Stimulated activated naive CD4-positive, alpha-beta T cell treated with Interleukin-2 at 50 U/mL for 16 hours (primary cell): ENCODE data around the gene LRRTM4.
"Not testable (repeated sequence)": the region's sequence is repeated elsewhere in the genome, so short reads cannot be mapped to it uniquely, and the experiment has no call there.

Experiments used
- DNase-seq: peaks from one replicate; lab custom pipeline; 2025; lab: John Stamatoyannopoulos, UW

LRRTM4 gene

GRCh38 chr2:77085561-77085960 is 436.6 kb downstream of the LRRTM4 start:
- no peak for DNase-seq

- no peak for DNase-seq
These were observed 440.6 kb downstream of the LRRTM4 start for GRCh38 chr2:77081597-77081996.

- DNase-seq, result no peak
These were observed 457.9 kb downstream of the LRRTM4 start for GRCh38 chr2:77064324-77064723.

GRCh38 chr2:77054938-77055337 is 467.2 kb downstream of the LRRTM4 start:
- DNase-seq, result no peak

GRCh38 chr2:77046339-77046738 is 475.8 kb downstream of the LRRTM4 start:
- no peak for DNase-seq

- not testable (repeated sequence) for DNase-seq
These were observed 476.7 kb downstream of the LRRTM4 start for GRCh38 chr2:77045456-77045855.

- no peak for DNase-seq
These were observed 487.7 kb downstream of the LRRTM4 start for GRCh38 chr2:77034445-77034844.

- not testable (repeated sequence) for DNase-seq
These were observed 492.9 kb downstream of the LRRTM4 start for GRCh38 chr2:77029237-77029636.

GRCh38 chr2:77028032-77028600 is 494.1 kb downstream of the LRRTM4 start:
- no peak for DNase-seq

GRCh38 chr2:77025714-77026113 is 496.5 kb downstream of the LRRTM4 start:
- DNase-seq, result no peak

- DNase-seq, result no peak
These were observed 501.0 kb downstream of the LRRTM4 start for GRCh38 chr2:77021161-77021560.

GRCh38 chr2:77018219-77018618 is 504.0 kb downstream of the LRRTM4 start:
- no peak for DNase-seq

- DNase-seq, result no peak
These were observed 504.8 kb downstream of the LRRTM4 start for GRCh38 chr2:77017355-77017745.

- DNase-seq, result no peak
These were observed 505.5 kb downstream of the LRRTM4 start for GRCh38 chr2:77016443-77017354.

- DNase-seq, result no peak
These were observed 508.2 kb downstream of the LRRTM4 start for GRCh38 chr2:77013953-77014352.

GRCh38 chr2:77013457-77013856 is 508.7 kb downstream of the LRRTM4 start:
- no peak for DNase-seq

- DNase-seq, result no peak
These were observed 512.9 kb downstream of the LRRTM4 start for GRCh38 chr2:77009307-77009706.

- no peak for DNase-seq
These were observed 513.3 kb downstream of the LRRTM4 start for GRCh38 chr2:77008853-77009252.

GRCh38 chr2:77007686-77008085 is 514.5 kb downstream of the LRRTM4 start:
- DNase-seq, result no peak

GRCh38 chr2:77005522-77005921 is 516.7 kb downstream of the LRRTM4 start:
- no peak for DNase-seq

GRCh38 chr2:77001895-77002294 is 520.3 kb downstream of the LRRTM4 start:
- no peak for DNase-seq

GRCh38 chr2:76998704-76999103 is 523.5 kb downstream of the LRRTM4 start:
- no peak for DNase-seq

- no peak for DNase-seq
These were observed 524.0 kb downstream of the LRRTM4 start for GRCh38 chr2:76998152-76998551.

GRCh38 chr2:76997296-76997695 is 524.9 kb downstream of the LRRTM4 start:
- DNase-seq, result no peak
